BJ (cell line): ENCODE results near the gene PTGR2. TPM values are rescaled to one million over a fixed set of nuclear protein-coding genes. Genes with fewer than 3 reads are reported as not detected.

Source experiments
- CTCF ChIA-PET: fragments of 350-600 bp; formaldehyde crosslinking; extraction: SDS; loops from one replicate; lab custom pipeline; 2021; ENCODE audit warnings: antibody characterized with exemption, inconsistent platforms; lab: Yijun Ruan, JAX
- POLR2A ChIA-PET: fragments of 300-600 bp; sonication (Branson Sonifier 250); formaldehyde crosslinking; extraction: SDS; loops from one replicate; lab custom pipeline; 2021; ENCODE audit warnings: antibody characterized with exemption; lab: Charles Lee
- DNase-seq: peaks from one replicate; pipeline ENCODE4 v3.0.0-alpha.2; 2011; ENCODE audit warnings: low read depth
- H3K27me3 ChIP-seq: 2 replicates; pipeline ENCODE4 v1.6.0; 2011; ENCODE audit warnings: low read length; ENCODE audit not compliant: control insufficient read depth, insufficient read depth
- H3K36me3 ChIP-seq: 2 replicates; pipeline ENCODE4 v1.5.1; 2011; ENCODE audit warnings: low read length; ENCODE audit not compliant: control insufficient read depth, insufficient read depth
- H3K4me3 ChIP-seq: 2 replicates; pipeline ENCODE4 v1.5.1; 2011; ENCODE audit warnings: low read depth, mild to moderate bottlenecking, control low read depth, low read length
- CTCF ChIP-seq: IDR thresholded peaks from 2 replicates; pipeline ENCODE4 v1.5.1; 2011; ENCODE audit warnings: low read depth, mild to moderate bottlenecking, control low read depth, inconsistent platforms, low read length, moderate library complexity; ENCODE audit not compliant: insufficient read depth
- polyA plus RNA-seq: library from polyadenylated mRNA; depleted of rRNA; stranded (reverse); fragments of >200 nt; gene quantifications from 2 replicates; pipeline ENCODE4 v1.2.3, GENCODE V29; 2011

The PTGR2 gene
- polyA plus RNA-seq, 1 experiment, result 1.3 TPM

DNA sequence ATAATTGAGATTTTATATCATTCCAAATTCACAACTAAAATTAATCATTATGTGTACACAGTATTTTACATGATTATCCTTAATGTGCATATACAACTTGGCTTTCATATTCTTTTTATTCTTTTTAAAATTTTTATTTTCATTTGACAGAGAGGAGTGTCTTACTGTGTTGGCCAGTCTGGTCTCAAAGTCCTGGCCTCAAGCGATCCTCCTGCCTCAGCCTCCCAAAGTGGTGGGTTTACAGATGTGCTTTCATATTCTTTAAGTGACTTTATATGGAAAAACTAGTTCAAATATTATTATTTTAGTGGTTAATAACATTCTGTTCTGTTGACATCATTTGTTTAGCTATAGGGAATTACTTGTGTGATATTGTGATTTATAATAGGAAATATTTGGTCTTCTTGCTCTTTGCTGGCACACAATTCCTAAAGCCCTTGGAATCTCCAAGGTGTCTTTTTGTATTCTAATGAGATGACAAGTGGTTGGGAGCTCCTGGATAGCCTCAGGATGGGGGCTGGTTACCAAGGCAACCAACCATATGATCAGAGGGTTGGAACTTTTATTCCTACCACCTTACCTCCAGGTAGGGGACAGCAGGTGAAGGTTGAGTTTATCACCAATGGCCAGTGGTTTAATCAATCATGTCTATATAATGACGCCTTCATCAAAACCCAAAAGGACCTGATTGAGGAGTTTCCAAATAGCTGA, 19.0 kb downstream of the PTGR2 start:
- H3K27me3 ChIP-seq, result no peaks in the 10 kb centered on the region
- CTCF ChIA-PET, result interaction anchor here (0.9 kb wide), 1 partner anchor 61 kb away, joined by 3 read pairs; no protein-coding TSS in a partner anchor
- no peak overlapping the region for H3K4me3 ChIP-seq
- H3K36me3 ChIP-seq, result peaks cover 1% of the 10 kb centered on the region; the same call in 1 of the 2 replicates
- no peak for DNase-seq
- TF ChIP-seq CTCF, result no peak
- POLR2A ChIA-PET, result no interaction called here

GRCh38 chr14:73873660-73874059, 22.0 kb downstream of the PTGR2 start:
- POLR2A ChIA-PET, result no interaction called here
- TF ChIP-seq CTCF, result no peak
- CTCF ChIA-PET, result no interaction called here
- H3K27me3 ChIP-seq, result no peaks in the 10 kb centered on the region
- no peak overlapping the region for H3K4me3 ChIP-seq
- peaks cover 1% of the 10 kb centered on the region; the same call in 1 of the 2 replicates for H3K36me3 ChIP-seq
- no peak for DNase-seq

- DNase-seq, result no peak
- ChIA-PET CTCF (interaction anchor here (1.2 to 2.3 kb wide), 2 partner anchors 51 to 149 kb away, joined by 3 to 6 read pairs; no protein-coding TSS in a partner anchor), POLR2A (interaction anchor here (0.6 kb wide), 1 partner anchor 23 kb away, joined by 4 read pairs; no protein-coding TSS in a partner anchor)
- no peaks in the 10 kb centered on the region for H3K27me3 ChIP-seq
- peaks cover 1% of the 10 kb centered on the region; the same call in 1 of the 2 replicates for H3K36me3 ChIP-seq
- no peak for TF ChIP-seq CTCF
- H3K4me3 ChIP-seq, result no peak overlapping the region
These were observed 26.2 kb downstream of the PTGR2 start for GRCh38 chr14:73877790-73878189.

DNA sequence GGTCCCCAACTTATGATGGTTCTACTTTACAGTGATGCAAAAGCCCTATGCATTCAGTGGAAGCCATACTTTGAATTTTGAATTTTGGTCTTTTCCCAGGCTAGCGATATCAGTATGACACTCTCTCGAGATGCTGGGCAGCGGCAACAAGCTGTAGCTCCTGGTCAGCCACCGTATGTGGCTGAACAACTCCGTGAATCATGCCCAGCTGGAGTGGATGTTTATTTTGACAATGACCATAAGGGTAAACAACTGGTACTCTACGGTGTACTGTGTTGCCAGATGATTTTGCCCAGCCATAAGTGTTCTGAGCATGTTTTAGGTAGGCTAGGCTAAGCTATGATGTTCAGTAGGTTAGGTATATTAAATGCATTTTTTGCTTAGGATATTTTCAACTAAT, 26.8 kb downstream of the PTGR2 start:
- H3K4me3 ChIP-seq, result no peak overlapping the region
- CTCF ChIA-PET, result interaction anchor here (2.3 kb wide), 1 partner anchor 150 kb away, joined by 6 read pairs; no protein-coding TSS in a partner anchor
- no peaks in the 10 kb centered on the region for H3K27me3 ChIP-seq
- DNase-seq, result no peak
- H3K36me3 ChIP-seq, result peaks cover 1% of the 10 kb centered on the region; the same call in 1 of the 2 replicates
- POLR2A ChIA-PET, result no interaction called here
- no peak for TF ChIP-seq CTCF

DNA sequence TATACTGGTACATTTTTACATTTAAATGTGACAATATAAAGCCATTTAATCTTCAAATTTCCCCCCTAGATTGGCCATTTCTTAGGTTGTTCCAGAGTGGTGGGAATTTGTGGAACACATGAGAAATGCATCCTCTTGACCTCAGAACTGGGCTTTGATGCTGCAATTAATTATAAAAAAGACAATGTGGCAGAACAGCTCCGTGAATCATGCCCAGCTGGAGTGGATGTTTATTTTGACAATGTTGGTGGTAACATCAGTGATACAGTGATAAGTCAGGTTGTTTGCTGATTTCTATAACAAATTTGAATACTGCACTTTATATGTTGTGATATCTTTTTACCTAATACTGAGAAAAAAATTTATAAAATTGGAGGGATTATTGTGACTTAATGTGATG, 27.4 kb downstream of the PTGR2 start:
- ChIA-PET CTCF (interaction anchor here (2.3 kb wide), 1 partner anchor 150 kb away, joined by 6 read pairs; no protein-coding TSS in a partner anchor), POLR2A (no interaction called here)
- no peak for DNase-seq

More for the DNA sequence above, 27.4 kb downstream of the PTGR2 start:
- TF ChIP-seq CTCF, result no peak
- H3K27me3 ChIP-seq, result no peaks in the 10 kb centered on the region
- H3K36me3 ChIP-seq, result peaks cover 1% of the 10 kb centered on the region; the same call in 1 of the 2 replicates
- H3K4me3 ChIP-seq, result no peak overlapping the region
